Measurements from ENCODE around the gene LRBA.

- TF ChIP-seq RELA (CRISPR knock-in tag; IDR thresholded peaks at IDR 0.05; ENCODE audit: borderline replicate concordance) (no peak), ATF3 (CRISPR knock-in tag; conservative IDR thresholded peaks at IDR 0.05) (no peak), SMAD4 (CRISPR knock-in tag; IDR thresholded peaks at IDR 0.05) (no peak), ETV6 (CRISPR knock-in tag; IDR thresholded peaks at IDR 0.05) (no peak)
Measured at GRCh38 chr4:150695162-150695561, 319.9 kb downstream of the LRBA start.
